Osteoblast (primary cell): ENCODE measurements around the gene RPS5. TPM values are rescaled to one million over a fixed set of nuclear protein-coding genes. Genes with fewer than 3 reads are reported as not detected.

ENCODE experiments used
- DNase-seq: peaks from one replicate; pipeline ENCODE4 v3.0.0; 2011; ENCODE audit warnings: low spot score, mixed read lengths; ENCODE audit not compliant: insufficient read length; ENCODE audit errors: missing footprints
- H2AFZ ChIP-seq: 2 replicates; pipeline ENCODE4 v1.6.0; 2011; ENCODE audit warnings: mild to moderate bottlenecking, low read length
- H3K27ac ChIP-seq: 2 replicates; pipeline ENCODE4 v1.5.1; 2011; ENCODE audit warnings: mild to moderate bottlenecking, low read depth, low read length, moderate library complexity
- H3K27me3 ChIP-seq: 2 replicates; pipeline ENCODE4 v1.6.0; 2012; ENCODE audit warnings: mild to moderate bottlenecking, control low read depth, inconsistent platforms, low read length, moderate library complexity; ENCODE audit not compliant: insufficient read depth
- H3K36me3 ChIP-seq: 2 replicates; pipeline ENCODE4 v1.5.1; 2011; ENCODE audit warnings: mild to moderate bottlenecking, low read length, control low read depth, moderate library complexity; ENCODE audit not compliant: insufficient read depth
- H3K4me1 ChIP-seq: 2 replicates; pipeline ENCODE4 v1.5.1; 2011; ENCODE audit warnings: mild to moderate bottlenecking, low read length, control low read depth, moderate library complexity; ENCODE audit not compliant: insufficient read depth
- H3K4me2 ChIP-seq: 2 replicates; pipeline ENCODE4 v1.6.0; 2011; ENCODE audit warnings: mild to moderate bottlenecking, low read length; ENCODE audit not compliant: insufficient read depth
- H3K4me3 ChIP-seq: fragments of 200-600 bp; sonication (generic); 3 replicates; pipeline ENCODE4 v1.5.1; 2012; ENCODE audit warnings: mild to moderate bottlenecking, low read length, inconsistent platforms; ENCODE audit not compliant: insufficient read depth
- H3K79me2 ChIP-seq: 2 replicates; pipeline ENCODE4 v1.6.0; 2012; ENCODE audit warnings: mild to moderate bottlenecking, low read length, control low read depth, inconsistent platforms; ENCODE audit not compliant: insufficient read depth
- H3K9me3 ChIP-seq: 2 replicates; pipeline ENCODE4 v1.5.1; 2011; ENCODE audit warnings: low read depth, low read length, control low read depth
- H4K20me1 ChIP-seq: 2 replicates; pipeline ENCODE4 v1.6.0; 2012; ENCODE audit warnings: mild to moderate bottlenecking, low read length, control low read depth; ENCODE audit not compliant: insufficient read depth
- CTCF ChIP-seq: IDR thresholded peaks from 2 replicates; pipeline ENCODE4 v1.5.1; 2011; ENCODE audit warnings: mild to moderate bottlenecking, low read depth, low read length, moderate library complexity; ENCODE audit errors: extremely low read depth
- total RNA-seq: library from RNA; depleted of rRNA; stranded (reverse); fragments of >200 nt; gene quantifications from 2 replicates; pipeline ENCODE4 v1.2.3, GENCODE V29; 2012

RPS5 gene
- 1,166 and 1,239 TPM in 2 replicates for total RNA-seq

- Histone ChIP-seq H3K9me3 (no peaks in the 10 kb centered on the region), H3K4me3 (peak within 1 kb of the TSS; percentile 99), H3K27ac (peak within 1 kb of the TSS; percentile 95), H3K27me3 (no peaks in the 10 kb centered on the region), H3K79me2 (peaks cover 61% of the 10 kb centered on the region), H3K36me3 (peaks cover 26% of the 10 kb centered on the region), H3K4me2 (peak within 1 kb of the TSS; percentile 100), H4K20me1 (peaks cover 26% of the 10 kb centered on the region), H3K4me1 (peaks cover 24% of the 10 kb centered on the region), H2AFZ (peak within 1 kb of the TSS; percentile 85)
- DNase-seq: peak; percentile 100
- TF ChIP-seq CTCF: no peak
These were observed at the start of gene RPS5 for GRCh38 chr19:58386576-58387337. Gene RPS5 (plus strand): TSS chr19:58387269. CDS start chr19:58388138, 869 bp downstream.

- peaks cover 31% of the 10 kb centered on the region for H3K36me3 ChIP-seq
These were observed 48.7 kb upstream of the RPS5 start for GRCh38 chr19:58338336-58338735.

GRCh38 chr19:58338825-58339558 lies 48.1 kb upstream of the RPS5 start:
- H2AFZ ChIP-seq: no peak overlapping the region

More at GRCh38 chr19:58338336-58338735, 48.7 kb upstream of the RPS5 start:
- Histone ChIP-seq H3K79me2 (no peaks in the 10 kb centered on the region), H3K27me3 (no peaks in the 10 kb centered on the region), H3K4me3 (no peak overlapping the region), H3K4me2 (no peak overlapping the region), H3K4me1 (no peaks in the 10 kb centered on the region), H2AFZ (no peak overlapping the region), H3K9me3 (peaks cover 12% of the 10 kb centered on the region), H4K20me1 (no peaks in the 10 kb centered on the region), H3K27ac (no peak overlapping the region)
- DNase-seq: no peak
- no peak for TF ChIP-seq CTCF

More at GRCh38 chr19:58338825-58339558, 48.1 kb upstream of the RPS5 start:
- Histone ChIP-seq H3K27ac (no peak overlapping the region), H3K9me3 (peaks cover 12% of the 10 kb centered on the region), H3K4me3 (no peak overlapping the region), H3K79me2 (no peaks in the 10 kb centered on the region), H3K27me3 (no peaks in the 10 kb centered on the region), H4K20me1 (no peaks in the 10 kb centered on the region), H3K4me1 (no peaks in the 10 kb centered on the region), H3K4me2 (no peak overlapping the region), H3K36me3 (peaks cover 31% of the 10 kb centered on the region)
- no peak for TF ChIP-seq CTCF
- no peak for DNase-seq
